ENCODE data around the gene UAP1L1.
"Not testable (repeated sequence)": the region's sequence is repeated elsewhere in the genome, so short reads cannot be mapped to it uniquely, and the experiment has no call there.

The UAP1L1 gene

GRCh38 chr9:137116728-137117127 is 39.4 kb downstream of the UAP1L1 start:
- H3K4me3 ChIP-seq (ENCODE audit: insufficient read depth, low read depth, low read length) = no peak overlapping the region
- peaks cover 37% of the 10 kb centered on the region for H3K27me3 ChIP-seq (ENCODE audit: control insufficient read depth, insufficient read depth, low read length, poor library complexity, severe bottlenecking)
- WGBS, 2 experiments = 89 to 91% methylated on average over 17 of the region's 17 CpGs
- no peaks in the 10 kb centered on the region for H3K4me1 ChIP-seq (ENCODE audit: control insufficient read depth, insufficient read depth, low read length)
- no peaks in the 10 kb centered on the region for H3K36me3 ChIP-seq (ENCODE audit: control insufficient read depth, insufficient read depth, low read length)
- no peak overlapping the region for H3K27ac ChIP-seq (ENCODE audit: insufficient read depth, low read depth, low read length, poor library complexity, severe bottlenecking)
- H3K9me3 ChIP-seq (ENCODE audit: control insufficient read depth, low read length) = no peaks in the 10 kb centered on the region

- H3K4me3 ChIP-seq (ENCODE audit: insufficient read depth, low read depth, low read length) = no peak overlapping the region
- H3K27ac ChIP-seq (ENCODE audit: insufficient read depth, low read depth, low read length, poor library complexity, severe bottlenecking) = no peak overlapping the region
- H3K4me1 ChIP-seq (ENCODE audit: control insufficient read depth, insufficient read depth, low read length) = no peaks in the 10 kb centered on the region
- peaks cover 37% of the 10 kb centered on the region for H3K27me3 ChIP-seq (ENCODE audit: control insufficient read depth, insufficient read depth, low read length, poor library complexity, severe bottlenecking)
- WGBS, 2 experiments = 88 to 90% methylated on average over 14 to 15 of the region's 15 CpGs
- no peaks in the 10 kb centered on the region for H3K9me3 ChIP-seq (ENCODE audit: control insufficient read depth, low read length)
- H3K36me3 ChIP-seq (ENCODE audit: control insufficient read depth, insufficient read depth, low read length) = no peaks in the 10 kb centered on the region
Observed at GRCh38 chr9:137117269-137117731, 40.0 kb downstream of the UAP1L1 start.

- H3K4me1 ChIP-seq (ENCODE audit: control insufficient read depth, insufficient read depth, low read length); H3K9me3 ChIP-seq (ENCODE audit: control insufficient read depth, low read length); H3K4me3 ChIP-seq (ENCODE audit: insufficient read depth, low read depth, low read length); H3K36me3 ChIP-seq (ENCODE audit: control insufficient read depth, insufficient read depth, low read length); H3K27ac ChIP-seq (ENCODE audit: insufficient read depth, low read depth, low read length, poor library complexity, severe bottlenecking): not testable (repeated sequence)
- H3K27me3 ChIP-seq (ENCODE audit: control insufficient read depth, insufficient read depth, low read length, poor library complexity, severe bottlenecking) = peaks cover 31% of the 10 kb centered on the region
- 84 to 85% methylated on average over 11 of the region's 12 CpGs for WGBS, 2 experiments
Observed at GRCh38 chr9:137118092-137118603, 40.8 kb downstream of the UAP1L1 start.

- not testable (repeated sequence) for H3K27me3 ChIP-seq (ENCODE audit: control insufficient read depth, insufficient read depth, low read length, poor library complexity, severe bottlenecking); H3K4me3 ChIP-seq (ENCODE audit: insufficient read depth, low read depth, low read length); H3K36me3 ChIP-seq (ENCODE audit: control insufficient read depth, insufficient read depth, low read length); H3K27ac ChIP-seq (ENCODE audit: insufficient read depth, low read depth, low read length, poor library complexity, severe bottlenecking); H3K4me1 ChIP-seq (ENCODE audit: control insufficient read depth, insufficient read depth, low read length); H3K9me3 ChIP-seq (ENCODE audit: control insufficient read depth, low read length)
- 85 to 87% methylated on average over 21 to 24 of the region's 25 CpGs for WGBS, 2 experiments
Observed at GRCh38 chr9:137121927-137122795, 44.8 kb downstream of the UAP1L1 start.

GRCh38 chr9:137122796-137123467 is 45.6 kb downstream of the UAP1L1 start:
- not testable (repeated sequence) for H3K9me3 ChIP-seq (ENCODE audit: control insufficient read depth, low read length); H3K27ac ChIP-seq (ENCODE audit: insufficient read depth, low read depth, low read length, poor library complexity, severe bottlenecking); H3K4me3 ChIP-seq (ENCODE audit: insufficient read depth, low read depth, low read length); H3K36me3 ChIP-seq (ENCODE audit: control insufficient read depth, insufficient read depth, low read length); H3K27me3 ChIP-seq (ENCODE audit: control insufficient read depth, insufficient read depth, low read length, poor library complexity, severe bottlenecking); H3K4me1 ChIP-seq (ENCODE audit: control insufficient read depth, insufficient read depth, low read length)
- WGBS, 2 experiments = 88 to 92% methylated on average over 16 of the region's 16 CpGs

GRCh38 chr9:137123468-137123837 is 46.1 kb downstream of the UAP1L1 start:
- WGBS, 2 experiments = 94% methylated on average over 5 of the region's 5 CpGs
- Histone ChIP-seq H3K27me3 (ENCODE audit: control insufficient read depth, insufficient read depth, low read length, poor library complexity, severe bottlenecking) (no peaks in the 10 kb centered on the region), H3K36me3 (ENCODE audit: control insufficient read depth, insufficient read depth, low read length) (no peaks in the 10 kb centered on the region), H3K4me3 (ENCODE audit: insufficient read depth, low read depth, low read length) (no peak overlapping the region), H3K9me3 (ENCODE audit: control insufficient read depth, low read length) (no peaks in the 10 kb centered on the region), H3K27ac (ENCODE audit: insufficient read depth, low read depth, low read length, poor library complexity, severe bottlenecking) (no peak overlapping the region), H3K4me1 (ENCODE audit: control insufficient read depth, insufficient read depth, low read length) (peaks cover 3% of the 10 kb centered on the region)

GRCh38 chr9:137123952-137124462 is 46.7 kb downstream of the UAP1L1 start:
- not testable (repeated sequence) for H3K4me1 ChIP-seq (ENCODE audit: control insufficient read depth, insufficient read depth, low read length); H3K36me3 ChIP-seq (ENCODE audit: control insufficient read depth, insufficient read depth, low read length); H3K27ac ChIP-seq (ENCODE audit: insufficient read depth, low read depth, low read length, poor library complexity, severe bottlenecking); H3K4me3 ChIP-seq (ENCODE audit: insufficient read depth, low read depth, low read length); H3K9me3 ChIP-seq (ENCODE audit: control insufficient read depth, low read length); H3K27me3 ChIP-seq (ENCODE audit: control insufficient read depth, insufficient read depth, low read length, poor library complexity, severe bottlenecking)
- 93% methylated on average over 5 of the region's 5 CpGs for WGBS, 2 experiments

- WGBS, 2 experiments = 95 to 96% methylated on average over 3 of the region's 3 CpGs
- Histone ChIP-seq H3K4me3 (ENCODE audit: insufficient read depth, low read depth, low read length) (no peak overlapping the region), H3K27ac (ENCODE audit: insufficient read depth, low read depth, low read length, poor library complexity, severe bottlenecking) (no peak overlapping the region)
Observed at GRCh38 chr9:137126786-137127185, 49.5 kb downstream of the UAP1L1 start.

GRCh38 chr9:137127301-137128157 is 50.2 kb downstream of the UAP1L1 start:
- no peak overlapping the region for H3K27ac ChIP-seq (ENCODE audit: insufficient read depth, low read depth, low read length, poor library complexity, severe bottlenecking)
- peaks cover 27% of the 10 kb centered on the region for H3K27me3 ChIP-seq (ENCODE audit: control insufficient read depth, insufficient read depth, low read length, poor library complexity, severe bottlenecking)
- no peaks in the 10 kb centered on the region for H3K9me3 ChIP-seq (ENCODE audit: control insufficient read depth, low read length)
- WGBS, 2 experiments = 84 to 88% methylated on average over 24 of the region's 24 CpGs
- peaks cover 8% of the 10 kb centered on the region for H3K4me1 ChIP-seq (ENCODE audit: control insufficient read depth, insufficient read depth, low read length)
- no peaks in the 10 kb centered on the region for H3K36me3 ChIP-seq (ENCODE audit: control insufficient read depth, insufficient read depth, low read length)
- no peak overlapping the region for H3K4me3 ChIP-seq (ENCODE audit: insufficient read depth, low read depth, low read length)

More at GRCh38 chr9:137126786-137127185, 49.5 kb downstream of the UAP1L1 start:
- Histone ChIP-seq H3K27me3 (ENCODE audit: control insufficient read depth, insufficient read depth, low read length, poor library complexity, severe bottlenecking) (peaks cover 19% of the 10 kb centered on the region), H3K4me1 (ENCODE audit: control insufficient read depth, insufficient read depth, low read length) (peaks cover 8% of the 10 kb centered on the region), H3K9me3 (ENCODE audit: control insufficient read depth, low read length) (no peaks in the 10 kb centered on the region), H3K36me3 (ENCODE audit: control insufficient read depth, insufficient read depth, low read length) (no peaks in the 10 kb centered on the region)

Data from ectodermal cell (in vitro differentiated cells).